SJSA1 (cell line): ENCODE results near the gene KCNJ12. TPM values are rescaled to one million over a fixed set of nuclear protein-coding genes. Genes with fewer than 3 reads are reported as not detected.
"Not testable (repeated sequence)": the region's sequence is repeated elsewhere in the genome, so short reads cannot be mapped to it uniquely, and the experiment has no call there.

Experiments
- DNase-seq, 2 experiments: peaks; one replicate each; pipeline ENCODE4 v3.0.0-alpha.2; 2015 to 2020; ENCODE audit warnings: low spot score in 2 of 2, low read depth in 1 of 2
- H3K27ac ChIP-seq: fragments of 250-450 bp; sonication (Bioruptor Pico); 2 replicates; pipeline ENCODE4 v1.5.1; 2020; ENCODE audit warnings: mild to moderate bottlenecking, moderate library complexity
- H3K27me3 ChIP-seq: fragments of 250-450 bp; sonication (Bioruptor Pico); replicated peaks from 2 replicates; pipeline ENCODE4 v1.5.1; 2020; ENCODE audit warnings: mild to moderate bottlenecking, moderate library complexity
- H3K36me3 ChIP-seq: fragments of 250-450 bp; sonication (Bioruptor Pico); 2 replicates; pipeline ENCODE4 v1.5.1; 2020; ENCODE audit warnings: mild to moderate bottlenecking
- H3K4me1 ChIP-seq: fragments of 250-450 bp; sonication (Bioruptor Pico); replicated peaks from 2 replicates; pipeline ENCODE4 v1.6.1; 2021; ENCODE audit warnings: mild to moderate bottlenecking
- H3K4me3 ChIP-seq: fragments of 250-450 bp; sonication (Bioruptor Pico); 2 replicates; pipeline ENCODE4 v1.5.1; 2020; ENCODE audit warnings: mild to moderate bottlenecking
- H3K9me3 ChIP-seq: fragments of 250-450 bp; sonication (Bioruptor Pico); replicated peaks from 2 replicates; pipeline ENCODE4 v1.5.1; 2020; ENCODE audit warnings: mild to moderate bottlenecking
- total RNA-seq: library from RNA; depleted of rRNA; stranded (reverse); fragments of >200 nt; shearing (Covaris generic); gene quantifications from 2 replicates; pipeline ENCODE4 v1.2.3, GENCODE V29; 2014

Gene KCNJ12
- total RNA-seq, 1 experiment from 2014 or later, result not detected

DNA sequence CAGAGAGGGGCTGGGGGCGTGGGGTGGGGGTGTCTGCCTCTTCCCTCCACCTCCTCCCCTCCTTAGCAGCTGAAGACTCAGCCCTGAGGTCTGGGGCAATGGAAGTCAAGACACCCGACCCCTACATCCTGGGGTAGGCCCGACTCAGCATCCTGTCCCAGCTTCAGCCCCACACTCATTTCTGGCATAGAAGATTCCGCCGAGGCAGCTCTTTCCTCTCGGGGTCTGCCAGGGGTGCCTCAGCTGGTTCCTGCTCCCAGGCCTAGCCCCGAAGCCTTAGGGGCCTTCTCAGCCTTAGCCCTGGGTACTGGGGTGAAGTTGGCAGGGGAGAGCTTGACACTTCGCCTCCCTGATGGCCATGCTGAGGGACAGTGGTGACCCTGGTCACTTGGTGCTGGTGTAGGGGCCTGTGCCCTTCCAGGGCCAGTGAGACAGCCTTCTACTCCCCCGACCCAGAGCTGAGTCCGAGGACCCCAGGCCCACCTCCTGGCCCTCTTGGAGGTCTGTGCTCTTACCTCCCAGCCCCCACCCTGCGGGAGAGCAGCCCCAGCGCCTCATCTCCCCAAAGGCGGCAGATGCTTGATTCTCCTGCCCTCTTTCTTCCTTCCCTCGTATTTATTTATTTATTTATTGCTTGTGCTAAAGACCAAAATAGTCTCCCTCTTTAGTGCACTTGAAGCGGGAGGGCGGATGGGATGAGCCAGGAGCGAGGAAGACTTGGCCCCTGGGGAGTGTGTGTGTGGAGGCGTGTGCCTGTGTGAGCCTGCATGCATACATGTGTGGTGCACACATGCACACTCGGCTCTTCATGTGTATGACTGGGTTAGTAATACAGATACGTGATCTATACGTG lies 42.5 kb downstream of the KCNJ12 start:
- Histone ChIP-seq H3K27ac (no peak overlapping the region), H3K4me3 (no peak overlapping the region), H3K36me3 (no peaks in the 10 kb centered on the region), H3K9me3 (no peaks in the 10 kb centered on the region), H3K27me3 (no peaks in the 10 kb centered on the region), H3K4me1 (no peaks in the 10 kb centered on the region)
- DNase-seq, result no peak

DNA sequence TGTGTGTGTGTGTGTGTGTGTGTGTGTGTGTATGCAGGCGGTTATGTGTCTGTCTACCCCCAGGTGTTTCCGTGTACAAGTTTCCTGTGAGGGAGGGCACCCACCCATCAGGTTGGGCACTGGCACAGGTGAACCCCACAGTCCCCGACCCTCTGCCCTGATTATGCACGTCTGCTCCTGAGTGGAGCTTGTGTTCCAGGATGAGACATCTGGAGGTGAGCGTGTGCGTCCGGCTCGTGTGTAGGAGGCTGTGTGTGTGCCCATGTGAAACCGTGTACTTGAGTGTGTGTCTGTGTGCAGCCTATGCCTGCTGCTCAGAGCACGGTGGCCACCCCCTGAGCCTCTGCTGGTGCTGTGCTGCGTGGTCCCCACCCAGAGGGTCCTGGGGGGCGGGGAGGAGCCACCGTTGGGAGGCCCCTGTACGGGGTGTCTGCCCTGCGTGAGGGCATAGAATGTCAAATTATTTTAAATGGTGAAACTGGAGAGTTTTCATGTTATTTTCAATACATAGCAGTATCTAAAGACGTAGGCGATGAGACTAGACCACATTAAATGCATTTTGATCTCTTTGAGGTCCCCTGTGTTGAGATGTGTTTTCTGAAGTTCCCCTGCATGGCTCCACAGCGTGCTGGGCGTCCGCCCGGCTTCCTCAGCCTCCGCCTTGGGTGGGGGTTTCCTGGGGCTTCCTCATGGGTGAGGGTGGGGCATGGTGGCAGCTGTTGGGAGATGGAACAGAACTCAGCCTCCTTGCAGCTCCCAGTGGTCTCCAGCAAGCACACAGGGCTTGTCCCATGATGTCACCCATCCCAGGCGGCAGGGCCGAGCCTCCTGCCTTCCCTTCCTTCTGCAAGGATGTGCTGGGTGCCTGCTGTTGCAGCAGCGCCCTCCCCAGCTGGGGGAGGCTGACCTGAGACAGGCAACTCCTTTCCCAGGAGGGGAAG lies 43.4 kb downstream of the KCNJ12 start:
- Histone ChIP-seq H3K4me1 (no peaks in the 10 kb centered on the region), H3K27ac (no peak overlapping the region), H3K27me3 (no peaks in the 10 kb centered on the region), H3K9me3 (no peaks in the 10 kb centered on the region), H3K36me3 (no peaks in the 10 kb centered on the region), H3K4me3 (no peak overlapping the region)
- no peak for DNase-seq

DNA sequence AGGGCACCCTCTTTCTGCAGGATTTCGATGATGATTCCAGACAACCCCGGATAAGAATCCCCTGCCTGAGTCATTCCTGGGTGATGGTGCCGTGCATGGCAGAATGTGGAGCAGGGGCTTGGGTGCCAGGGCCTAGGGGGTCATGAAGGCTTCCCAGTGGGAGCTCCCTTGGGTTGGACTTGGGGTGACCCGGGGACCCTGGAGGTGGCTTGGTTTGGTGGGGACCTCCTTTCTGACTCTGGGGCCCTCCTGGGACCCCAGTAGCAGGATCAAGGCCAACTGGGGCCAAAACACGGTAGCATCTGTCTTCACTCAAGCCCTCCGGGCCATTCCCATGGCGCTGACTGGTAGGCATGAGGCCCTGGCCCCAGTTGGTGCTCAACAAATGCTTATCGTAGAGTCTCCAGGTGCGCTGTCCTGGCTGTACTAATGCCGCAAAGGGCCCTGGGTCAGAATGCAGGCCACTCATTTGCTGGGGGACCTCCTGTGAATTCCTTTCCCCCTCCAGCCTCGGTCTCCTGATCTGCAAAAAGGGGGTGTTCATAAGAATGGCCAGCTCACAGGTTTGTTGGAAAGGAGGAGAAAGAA lies 44.4 kb downstream of the KCNJ12 start:
- H3K27me3 ChIP-seq, DNase-seq, H3K9me3 ChIP-seq, H3K27ac ChIP-seq, H3K4me3 ChIP-seq, H3K36me3 ChIP-seq, H3K4me1 ChIP-seq: not testable (repeated sequence)

DNA sequence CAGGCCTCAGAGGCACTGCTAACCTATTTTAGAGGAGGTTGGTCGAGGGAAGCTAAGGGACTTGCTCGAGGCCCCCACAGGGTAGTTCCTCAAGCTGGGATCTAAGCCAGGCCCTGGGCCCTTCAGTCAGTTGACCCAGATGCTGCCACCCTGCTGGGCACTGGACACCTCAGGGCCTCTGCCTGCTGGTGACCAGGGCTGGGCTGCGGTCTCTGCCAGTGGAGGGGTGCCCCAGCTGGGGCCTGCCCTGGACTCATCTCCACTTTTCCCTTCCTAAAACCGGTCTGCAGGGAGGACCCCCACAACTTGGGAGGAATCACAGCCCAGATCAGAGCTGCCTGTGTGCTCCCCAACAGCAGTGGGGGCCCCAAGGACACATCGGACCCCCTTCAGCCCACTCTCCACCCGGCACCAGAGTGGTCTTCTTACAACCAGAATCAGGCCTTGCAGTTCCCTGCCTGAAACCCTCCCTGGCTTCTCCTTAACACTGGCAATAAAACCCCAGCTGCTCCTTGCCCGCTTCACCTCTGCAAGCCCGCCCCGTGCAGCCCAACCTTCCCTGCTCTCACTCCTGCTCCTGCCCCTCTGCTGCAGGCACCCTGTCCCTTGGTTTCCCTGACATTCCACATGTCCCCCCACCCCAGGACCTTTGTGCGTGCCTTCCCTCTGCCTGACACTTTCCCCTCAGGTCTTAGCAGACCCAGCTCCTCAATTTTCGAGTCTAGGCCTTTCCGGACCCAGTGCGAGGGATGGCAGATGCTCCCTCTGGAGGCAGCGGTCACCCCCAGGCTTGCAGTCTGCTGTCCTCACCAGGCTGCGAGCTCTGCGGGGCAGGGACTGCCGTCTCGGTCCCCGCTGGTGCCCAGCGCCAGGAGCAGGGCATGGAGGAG lies 45.5 kb downstream of the KCNJ12 start:
- not testable (repeated sequence) for H3K4me1 ChIP-seq, H3K9me3 ChIP-seq, DNase-seq, H3K27ac ChIP-seq, H3K4me3 ChIP-seq, H3K36me3 ChIP-seq, H3K27me3 ChIP-seq

DNA sequence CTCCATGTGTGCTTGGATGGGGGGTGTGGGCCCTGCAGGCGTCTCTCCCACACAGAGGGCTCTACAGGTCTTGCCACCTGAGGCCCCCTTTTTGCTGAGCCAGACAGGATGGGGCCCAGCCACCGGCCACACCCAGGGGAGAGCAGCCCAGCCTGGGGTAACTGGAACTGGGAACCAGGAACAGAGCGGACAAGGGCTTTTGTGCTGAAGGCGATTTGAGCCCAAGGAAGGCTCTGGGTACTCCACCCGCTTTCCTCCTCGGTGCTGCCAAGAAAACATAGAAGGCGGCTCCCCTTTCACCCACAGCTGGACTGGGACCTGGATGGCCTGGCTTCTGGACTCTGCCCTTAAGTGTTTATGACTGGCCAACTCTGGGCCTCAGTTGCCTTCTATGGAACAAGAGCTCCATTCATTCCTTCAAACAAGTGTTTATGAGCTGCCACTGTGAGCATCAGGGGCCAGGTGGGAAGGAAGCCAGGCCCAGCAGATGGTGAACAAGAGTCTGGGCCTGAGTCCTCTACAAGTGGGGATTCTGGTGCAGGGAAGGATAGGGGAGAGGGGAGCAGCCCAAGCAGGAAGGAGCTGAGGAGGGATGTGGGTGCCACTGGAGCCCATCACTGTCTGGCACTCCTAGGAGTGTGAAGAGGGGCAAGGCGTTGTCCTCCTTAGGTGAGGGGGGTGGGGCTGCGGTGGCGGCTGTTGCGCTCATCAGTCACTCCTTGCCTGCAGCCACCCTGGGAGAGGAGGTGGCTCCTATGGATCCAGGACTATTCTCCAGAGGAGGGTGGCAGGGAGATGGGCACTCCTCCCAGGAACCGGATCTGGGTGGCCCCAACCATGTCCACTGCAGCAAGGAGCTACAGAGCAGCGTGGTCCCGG lies 46.4 kb downstream of the KCNJ12 start:
- H3K4me3 ChIP-seq, H3K4me1 ChIP-seq, H3K9me3 ChIP-seq, H3K36me3 ChIP-seq, H3K27me3 ChIP-seq, H3K27ac ChIP-seq, DNase-seq: not testable (repeated sequence)

DNA sequence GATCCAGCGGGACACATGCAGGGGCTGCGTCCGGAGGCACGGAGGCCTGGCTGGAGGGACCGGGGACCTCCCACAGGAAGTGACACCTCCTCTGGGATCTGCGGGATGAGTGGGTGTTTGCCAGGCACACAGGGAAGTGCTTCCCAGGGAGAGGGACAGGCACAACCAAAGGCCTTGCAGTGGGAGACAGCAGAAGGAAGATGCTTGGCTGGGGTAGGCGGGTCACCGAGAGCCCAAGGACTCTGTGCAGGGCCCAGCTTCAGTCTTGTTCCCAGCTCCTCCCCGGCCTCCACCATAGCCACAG lies 47.0 kb downstream of the KCNJ12 start:
- not testable (repeated sequence) for H3K27ac ChIP-seq, H3K4me3 ChIP-seq, H3K9me3 ChIP-seq, H3K27me3 ChIP-seq, DNase-seq, H3K36me3 ChIP-seq, H3K4me1 ChIP-seq

DNA sequence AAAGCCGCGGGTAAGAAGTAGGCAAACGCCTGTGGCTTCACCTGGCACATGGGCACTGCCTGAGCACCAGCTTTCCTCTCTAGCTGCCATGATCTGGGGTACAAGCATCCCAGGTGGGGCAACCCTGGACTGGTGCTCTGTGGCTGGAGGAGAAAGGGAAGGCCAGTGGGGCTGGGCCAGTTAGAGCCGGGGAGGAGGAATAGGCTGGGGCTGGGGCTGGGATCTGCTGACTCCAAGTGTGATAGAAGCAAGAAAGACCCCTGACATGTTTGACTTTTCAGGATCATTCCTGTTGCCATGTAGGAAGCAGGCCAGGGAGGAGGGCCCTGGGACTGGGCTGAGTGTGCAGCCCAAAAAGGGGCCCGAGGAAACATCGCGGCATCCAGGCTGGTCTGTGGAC lies 48.5 kb downstream of the KCNJ12 start:
- H3K4me3 ChIP-seq, H3K9me3 ChIP-seq, H3K27me3 ChIP-seq, DNase-seq, H3K27ac ChIP-seq, H3K36me3 ChIP-seq, H3K4me1 ChIP-seq: not testable (repeated sequence)

DNA sequence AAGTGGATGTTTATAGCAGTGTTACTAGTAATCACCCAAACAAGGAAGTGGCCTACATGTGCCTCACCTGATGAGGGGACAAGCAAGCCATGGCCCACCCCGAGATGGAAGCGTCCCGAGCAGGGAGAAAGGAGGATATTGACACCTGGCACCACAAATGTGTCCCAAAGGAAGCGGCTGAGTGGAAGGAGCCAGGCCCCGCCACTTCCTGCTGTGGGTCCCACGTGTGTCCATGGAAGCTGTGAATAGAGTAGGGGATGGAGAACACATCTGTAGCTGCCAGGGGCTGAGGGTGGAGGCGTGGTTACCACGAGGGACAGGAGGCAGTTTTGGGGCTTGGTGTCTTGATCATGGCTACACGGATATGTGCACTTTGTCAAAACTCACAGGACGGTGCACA lies 49.2 kb downstream of the KCNJ12 start:
- H3K4me3 ChIP-seq, result no peak overlapping the region
- H3K4me1 ChIP-seq, result no peaks in the 10 kb centered on the region
- no peaks in the 10 kb centered on the region for H3K36me3 ChIP-seq
- H3K27ac ChIP-seq, result no peak overlapping the region
- no peak for DNase-seq
- no peaks in the 10 kb centered on the region for H3K9me3 ChIP-seq
- no peaks in the 10 kb centered on the region for H3K27me3 ChIP-seq

DNA sequence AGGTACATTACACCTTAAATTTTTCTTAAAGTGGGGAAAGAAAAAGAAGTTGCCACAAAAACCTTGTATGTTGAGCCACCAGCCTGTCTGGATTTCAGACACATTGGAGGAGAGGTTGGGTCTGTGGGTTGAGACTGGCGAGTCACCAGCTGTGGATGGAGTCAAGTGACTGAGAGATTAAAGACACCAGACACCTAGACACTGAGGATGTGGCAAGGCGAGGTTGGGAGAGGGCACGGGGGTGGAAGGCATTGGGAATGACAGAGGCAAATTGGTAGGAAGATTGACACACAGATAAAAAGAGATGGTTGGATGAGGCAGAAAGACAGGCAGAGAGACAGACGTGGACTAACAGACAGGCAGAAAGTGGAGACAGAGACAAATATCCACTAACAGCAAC lies 49.6 kb downstream of the KCNJ12 start:
- H3K27ac ChIP-seq, result no peak overlapping the region
- H3K9me3 ChIP-seq, result no peaks in the 10 kb centered on the region
- H3K4me3 ChIP-seq, result no peak overlapping the region
- no peaks in the 10 kb centered on the region for H3K36me3 ChIP-seq
- H3K27me3 ChIP-seq, result no peaks in the 10 kb centered on the region
- H3K4me1 ChIP-seq, result no peaks in the 10 kb centered on the region
- DNase-seq, result no peak

DNA sequence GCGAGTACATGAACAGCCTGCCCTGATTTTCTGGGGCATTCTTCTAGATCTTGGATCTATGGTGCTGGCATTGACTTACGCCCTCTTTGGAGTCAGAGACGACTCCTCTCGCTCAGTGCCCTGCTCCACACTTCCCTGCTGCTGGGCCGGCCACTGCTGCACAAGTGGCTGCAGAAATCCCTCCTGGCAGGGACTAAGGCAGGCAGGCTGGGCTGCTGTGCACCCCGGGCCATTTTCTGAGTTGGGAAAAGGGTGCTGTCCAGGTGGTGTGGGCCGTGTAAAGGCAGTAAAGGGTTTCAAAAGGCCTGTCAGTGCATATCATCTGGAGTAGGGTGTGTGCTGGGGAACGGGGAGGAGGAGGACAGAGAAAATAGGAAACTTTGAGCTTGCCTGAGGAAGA lies 50.1 kb downstream of the KCNJ12 start:
- not testable (repeated sequence) for H3K36me3 ChIP-seq, H3K9me3 ChIP-seq, H3K4me3 ChIP-seq, H3K27me3 ChIP-seq, H3K27ac ChIP-seq, DNase-seq, H3K4me1 ChIP-seq

DNA sequence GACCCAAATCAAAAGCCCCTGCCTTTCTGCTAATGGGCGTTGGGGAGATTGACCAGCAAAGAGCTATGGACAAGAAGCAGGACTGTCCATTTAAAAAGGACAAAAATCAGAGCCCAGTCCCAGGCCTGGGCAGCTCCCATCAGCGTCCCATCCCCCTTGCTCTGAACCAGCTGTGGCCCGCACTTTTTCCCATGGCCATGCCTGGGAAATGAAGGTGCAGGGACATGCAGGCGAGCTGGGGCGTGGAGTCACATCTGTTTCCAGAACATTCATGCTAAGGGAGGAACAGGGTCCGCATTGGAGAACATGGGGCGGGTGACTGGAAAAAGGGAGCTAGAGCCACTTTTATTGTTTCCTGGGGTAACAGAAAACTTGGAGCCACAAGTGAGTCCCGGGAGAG lies 50.7 kb downstream of the KCNJ12 start:
- H3K4me3 ChIP-seq, DNase-seq, H3K9me3 ChIP-seq, H3K36me3 ChIP-seq, H3K4me1 ChIP-seq, H3K27ac ChIP-seq, H3K27me3 ChIP-seq: not testable (repeated sequence)

DNA sequence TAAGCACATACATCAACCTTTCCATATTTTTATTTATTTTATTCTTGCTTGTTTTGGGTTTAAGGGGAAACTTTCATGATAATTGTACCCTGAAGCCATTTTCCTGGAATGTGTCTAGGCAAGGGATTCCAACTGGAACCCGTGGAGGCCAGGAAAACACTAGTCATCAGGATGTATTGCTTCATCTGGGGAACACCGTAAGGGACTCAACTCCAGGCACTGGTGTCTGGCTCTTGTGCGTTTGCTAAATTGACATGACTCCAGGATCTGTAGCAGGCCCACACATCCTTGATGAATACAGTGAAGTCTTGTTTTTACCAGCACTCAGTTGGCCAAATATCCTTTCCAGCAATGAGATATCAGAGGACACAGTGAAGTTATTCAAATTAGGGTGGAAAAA lies 51.6 kb downstream of the KCNJ12 start:
- not testable (repeated sequence) for H3K4me1 ChIP-seq, H3K36me3 ChIP-seq, H3K27me3 ChIP-seq, H3K27ac ChIP-seq, H3K4me3 ChIP-seq, H3K9me3 ChIP-seq, DNase-seq
